ENCODE data around the gene SCNN1B. TPM values are rescaled to one million over a fixed set of nuclear protein-coding genes. Genes with fewer than 3 reads are reported as not detected.
"Not testable (repeated sequence)": the region's sequence is repeated elsewhere in the genome, so short reads cannot be mapped to it uniquely, and the experiment has no call there.

The SCNN1B gene
- not detected in 2 replicates for total RNA-seq

- H3K36me3 ChIP-seq (ENCODE audit: insufficient read depth, low read length) = no peaks in the 10 kb centered on the region
- H3K9me3 ChIP-seq (ENCODE audit: low read depth, low read length) = no peaks in the 10 kb centered on the region
- no peaks in the 10 kb centered on the region for H3K4me1 ChIP-seq (ENCODE audit: insufficient read depth, low read length)
- H4K20me1 ChIP-seq (ENCODE audit: insufficient read depth, low read length) = no peaks in the 10 kb centered on the region
- no peak within 1 kb of the TSS for H3K27ac ChIP-seq (ENCODE audit: low read depth, low read length)
- no peak within 1 kb of the TSS for H3K4me3 ChIP-seq (ENCODE audit: insufficient read depth, low read length)
- no peak for DNase-seq (ENCODE audit: insufficient read length, low spot score, missing footprints)
- H2AFZ ChIP-seq (ENCODE audit: low read length) = no peak within 1 kb of the TSS
- H3K79me2 ChIP-seq (ENCODE audit: insufficient read depth, low read length) = no peaks in the 10 kb centered on the region
- no peak for TF ChIP-seq CTCF (IDR thresholded peaks at IDR 0.05; ENCODE audit: extremely low read depth, low read depth, low read length)
- peaks cover 32% of the 10 kb centered on the region for H3K27me3 ChIP-seq (ENCODE audit: insufficient read depth, low read length)
- no peak within 1 kb of the TSS for H3K4me2 ChIP-seq (ENCODE audit: insufficient read depth, low read length)
Measured at GRCh38 chr16:23302045-23302956, at the start of gene SCNN1B. Gene SCNN1B (plus strand): TSS chr16:23302302. CDS start chr16:23348600, 46,298 bp downstream.

GRCh38 chr16:23252310-23252709 lies 49.8 kb upstream of the SCNN1B start:
- H4K20me1 ChIP-seq (ENCODE audit: insufficient read depth, low read length) = no peaks in the 10 kb centered on the region
- H3K27ac ChIP-seq (ENCODE audit: low read depth, low read length) = no peak overlapping the region
- TF ChIP-seq CTCF (IDR thresholded peaks at IDR 0.05; ENCODE audit: extremely low read depth, low read depth, low read length) = no peak
- H3K79me2 ChIP-seq (ENCODE audit: insufficient read depth, low read length) = no peaks in the 10 kb centered on the region
- no peak overlapping the region for H2AFZ ChIP-seq (ENCODE audit: low read length)
- no peak overlapping the region for H3K4me2 ChIP-seq (ENCODE audit: insufficient read depth, low read length)
- H3K4me3 ChIP-seq (ENCODE audit: insufficient read depth, low read length) = no peak overlapping the region
- peaks cover 22% of the 10 kb centered on the region for H3K4me1 ChIP-seq (ENCODE audit: insufficient read depth, low read length)
- no peaks in the 10 kb centered on the region for H3K9me3 ChIP-seq (ENCODE audit: low read depth, low read length)
- DNase-seq (ENCODE audit: insufficient read length, low spot score, missing footprints) = no peak
- no peaks in the 10 kb centered on the region for H3K27me3 ChIP-seq (ENCODE audit: insufficient read depth, low read length)
- H3K36me3 ChIP-seq (ENCODE audit: insufficient read depth, low read length) = no peaks in the 10 kb centered on the region

GRCh38 chr16:23253650-23254049 lies 48.5 kb upstream of the SCNN1B start:
- H3K79me2 ChIP-seq (ENCODE audit: insufficient read depth, low read length) = not testable (repeated sequence)

GRCh38 chr16:23254338-23254737 lies 47.8 kb upstream of the SCNN1B start:
- Histone ChIP-seq H4K20me1 (ENCODE audit: insufficient read depth, low read length) (no peaks in the 10 kb centered on the region), H3K4me1 (ENCODE audit: insufficient read depth, low read length) (peaks cover 9% of the 10 kb centered on the region), H3K79me2 (ENCODE audit: insufficient read depth, low read length) (no peaks in the 10 kb centered on the region), H3K36me3 (ENCODE audit: insufficient read depth, low read length) (no peaks in the 10 kb centered on the region), H3K27ac (ENCODE audit: low read depth, low read length) (no peak overlapping the region), H3K27me3 (ENCODE audit: insufficient read depth, low read length) (peaks cover 5% of the 10 kb centered on the region), H3K4me3 (ENCODE audit: insufficient read depth, low read length) (no peak overlapping the region), H3K9me3 (ENCODE audit: low read depth, low read length) (no peaks in the 10 kb centered on the region), H2AFZ (ENCODE audit: low read length) (no peak overlapping the region), H3K4me2 (ENCODE audit: insufficient read depth, low read length) (peak overlapping the region; percentile 64)
- DNase-seq (ENCODE audit: insufficient read length, low spot score, missing footprints) = peak; percentile 72
- no peak for TF ChIP-seq CTCF (IDR thresholded peaks at IDR 0.05; ENCODE audit: extremely low read depth, low read depth, low read length)

More at GRCh38 chr16:23253650-23254049, 48.5 kb upstream of the SCNN1B start:
- H4K20me1 ChIP-seq (ENCODE audit: insufficient read depth, low read length); H3K36me3 ChIP-seq (ENCODE audit: insufficient read depth, low read length); H3K4me3 ChIP-seq (ENCODE audit: insufficient read depth, low read length); H3K9me3 ChIP-seq (ENCODE audit: low read depth, low read length); H3K27ac ChIP-seq (ENCODE audit: low read depth, low read length); DNase-seq (ENCODE audit: insufficient read length, low spot score, missing footprints); H3K4me2 ChIP-seq (ENCODE audit: insufficient read depth, low read length); H2AFZ ChIP-seq (ENCODE audit: low read length); H3K27me3 ChIP-seq (ENCODE audit: insufficient read depth, low read length): not testable (repeated sequence)
- peaks cover 12% of the 10 kb centered on the region for H3K4me1 ChIP-seq (ENCODE audit: insufficient read depth, low read length)

Data from osteoblast (primary cell).